OCI-LY3 (cell line): Measurements from ENCODE around the gene TMEM150B.
"Not testable (repeated sequence)": the region's sequence is repeated elsewhere in the genome, so short reads cannot be mapped to it uniquely, and the experiment has no call there.

Source experiments
- H2AFZ ChIP-seq: fragments of 200-600, 300-600 bp; shearing (Covaris generic); 2 replicates; pipeline ENCODE4 v1.6.0; 2014; ENCODE audit warnings: antibody characterized with exemption, low read depth, low read length
- H3K27ac ChIP-seq: fragments of 200-600, 300-600 bp; sonication (generic); 2 replicates; pipeline ENCODE4 v1.5.1; 2014; ENCODE audit warnings: mild to moderate bottlenecking, low read length, moderate library complexity, mixed read lengths
- H3K27me3 ChIP-seq: fragments of 200-600, 300-600 bp; sonication (generic); 2 replicates; pipeline ENCODE4 v1.6.1; 2014; ENCODE audit warnings: low read depth, low read length, mixed read lengths
- H3K36me3 ChIP-seq: fragments of 200-600, 300-600 bp; sonication (generic); replicated peaks from 2 replicates; pipeline ENCODE3; 2014; ENCODE audit warnings: low read depth, low read length, mixed read lengths
- H3K4me1 ChIP-seq: fragments of 300-600, 200-600 bp; sonication (generic); 2 replicates; pipeline ENCODE4 v1.6.1; 2014; ENCODE audit warnings: low read length, mixed read lengths
- H3K4me2 ChIP-seq: fragments of 200-600, 300-600 bp; sonication (generic); 2 replicates; pipeline ENCODE4 v1.6.1; 2014; ENCODE audit warnings: low read length, mixed read lengths
- H3K4me3 ChIP-seq: fragments of 300-600, 200-600 bp; sonication (generic); 2 replicates; pipeline ENCODE4 v1.5.1; 2014; ENCODE audit warnings: antibody characterized with exemption, mild to moderate bottlenecking, low read length, moderate library complexity
- H3K79me2 ChIP-seq: fragments of 300-600, 200-600 bp; shearing (Covaris generic); 2 replicates; pipeline ENCODE4 v1.6.1; 2014; ENCODE audit warnings: mild to moderate bottlenecking, low read length, mixed read lengths
- H3K9ac ChIP-seq: fragments of 300-600, 200-600 bp; shearing (Covaris generic); 2 replicates; pipeline ENCODE4 v1.6.0; 2014; ENCODE audit warnings: mild to moderate bottlenecking, low read length, moderate library complexity
- H3K9me3 ChIP-seq: fragments of 200-600, 300-600 bp; shearing (Covaris generic); 2 replicates; pipeline ENCODE4 v1.6.1; 2014; ENCODE audit warnings: low read length, mixed read lengths; ENCODE audit not compliant: insufficient read depth
- H4K20me1 ChIP-seq: fragments of 200-600, 300-600 bp; sonication (generic); 2 replicates; pipeline ENCODE4 v1.6.1; 2016; ENCODE audit warnings: low read length, mixed read lengths; ENCODE audit not compliant: insufficient read depth
- CTCF ChIP-seq: fragments of 200-600, 300-600 bp; sonication (generic); IDR thresholded peaks from 2 replicates; pipeline ENCODE4 v1.5.1; 2014; ENCODE audit warnings: antibody characterized with exemption, low read length, low read depth
- EZH2phosphoT487 ChIP-seq: fragments of 200-600 bp; shearing (Covaris generic); IDR thresholded peaks from 2 replicates; pipeline ENCODE4 v1.6.1; 2018; ENCODE audit warnings: antibody characterized with exemption, mixed run types, low read depth

Gene TMEM150B

GRCh38 chr19:55333870-55334269 lies 8.7 kb upstream of the TMEM150B start:
- no peaks in the 10 kb centered on the region for H3K36me3 ChIP-seq
- H3K27ac ChIP-seq: no peak overlapping the region
- no peaks in the 10 kb centered on the region for H3K9me3 ChIP-seq
- H3K4me2 ChIP-seq: no peak overlapping the region
- H3K4me3 ChIP-seq: no peak overlapping the region
- H3K9ac ChIP-seq: no peak overlapping the region
- no peak overlapping the region for H2AFZ ChIP-seq
- H3K4me1 ChIP-seq: peaks cover 7% of the 10 kb centered on the region; the same call in 1 of the 2 replicates
- no peaks in the 10 kb centered on the region for H4K20me1 ChIP-seq
- peaks cover 20% of the 10 kb centered on the region; the same call in 1 of the 2 replicates for H3K27me3 ChIP-seq
- TF ChIP-seq CTCF: no peak
- TF ChIP-seq EZH2phosphoT487: no peak
- no peaks in the 10 kb centered on the region for H3K79me2 ChIP-seq

GRCh38 chr19:55329791-55330190 lies 4.7 kb upstream of the TMEM150B start:
- peaks cover 12% of the 10 kb centered on the region; the same call in 1 of the 2 replicates for H3K27me3 ChIP-seq
- not testable (repeated sequence) for H2AFZ ChIP-seq, H3K9me3 ChIP-seq, H3K79me2 ChIP-seq, H3K4me3 ChIP-seq, H4K20me1 ChIP-seq, H3K4me2 ChIP-seq, H3K36me3 ChIP-seq, H3K9ac ChIP-seq, H3K4me1 ChIP-seq, H3K27ac ChIP-seq

- H3K27ac ChIP-seq, H3K27me3 ChIP-seq, H3K79me2 ChIP-seq, H3K4me2 ChIP-seq, H3K4me1 ChIP-seq, H3K9ac ChIP-seq, H3K4me3 ChIP-seq, H3K36me3 ChIP-seq, H4K20me1 ChIP-seq, H3K9me3 ChIP-seq, H2AFZ ChIP-seq: not testable (repeated sequence)
These were observed 3.7 kb upstream of the TMEM150B start for GRCh38 chr19:55328774-55329318.

- Histone ChIP-seq H3K4me1 (peaks cover 6% of the 10 kb centered on the region; the same call in 1 of the 2 replicates), H3K36me3 (no peaks in the 10 kb centered on the region), H3K9me3 (no peaks in the 10 kb centered on the region), H3K79me2 (no peaks in the 10 kb centered on the region), H4K20me1 (no peaks in the 10 kb centered on the region), H3K4me2 (no peak overlapping the region), H3K27ac (no peak overlapping the region), H3K27me3 (no peaks in the 10 kb centered on the region), H2AFZ (no peak overlapping the region), H3K4me3 (no peak overlapping the region), H3K9ac (no peak overlapping the region)
- TF ChIP-seq CTCF (no peak), EZH2phosphoT487 (no peak)
These were observed 479 bp downstream of the TMEM150B start for GRCh38 chr19:55324662-55325061.

GRCh38 chr19:55322204-55322885 lies 2.8 kb downstream of the TMEM150B start:
- TF ChIP-seq EZH2phosphoT487 (no peak), CTCF (no peak)
- Histone ChIP-seq H3K79me2 (no peaks in the 10 kb centered on the region), H3K27me3 (no peaks in the 10 kb centered on the region), H3K9ac (no peak overlapping the region), H3K4me3 (no peak overlapping the region), H4K20me1 (no peaks in the 10 kb centered on the region), H3K27ac (no peak overlapping the region), H3K9me3 (no peaks in the 10 kb centered on the region), H3K4me2 (no peak overlapping the region), H3K36me3 (no peaks in the 10 kb centered on the region), H2AFZ (no peak overlapping the region), H3K4me1 (peaks cover 6% of the 10 kb centered on the region; the same call in 1 of the 2 replicates)
